Activated CD8-positive, alpha-beta memory T cell treated with anti-CD3 and anti-CD28 coated beads for 4 hours (primary cell): ENCODE results near the gene ADAMTS14.

ENCODE experiments used
- DNase-seq, 2 donors: peaks; one replicate each; pipeline ENCODE4 v3.0.0-alpha.2; 2020; ENCODE audit warnings: low read depth in 2 of 2

Gene ADAMTS14

GRCh38 chr10:70694418-70695141, 22.3 kb downstream of the ADAMTS14 start:
- no peak for DNase-seq

GRCh38 chr10:70695241-70696030, 23.1 kb downstream of the ADAMTS14 start:
- DNase-seq: no peak

GRCh38 chr10:70698211-70698610, 25.9 kb downstream of the ADAMTS14 start:
- DNase-seq: no peak

GRCh38 chr10:70699063-70699658, 26.9 kb downstream of the ADAMTS14 start:
- no peak for DNase-seq

GRCh38 chr10:70699659-70700174, 27.4 kb downstream of the ADAMTS14 start:
- DNase-seq: no peak

GRCh38 chr10:70702190-70702763, 30.0 kb downstream of the ADAMTS14 start:
- DNase-seq: no peak

GRCh38 chr10:70704211-70704610, 31.9 kb downstream of the ADAMTS14 start:
- DNase-seq: no peak

- no peak for DNase-seq
Observed at GRCh38 chr10:70705121-70705861, 33.0 kb downstream of the ADAMTS14 start.

- no peak for DNase-seq
Observed at GRCh38 chr10:70711177-70711576, 38.9 kb downstream of the ADAMTS14 start.

GRCh38 chr10:70711911-70712310, 39.6 kb downstream of the ADAMTS14 start:
- DNase-seq: no peak

GRCh38 chr10:70714245-70714644, 41.9 kb downstream of the ADAMTS14 start:
- no peak for DNase-seq

- DNase-seq: no peak
Observed at GRCh38 chr10:70714951-70715350, 42.6 kb downstream of the ADAMTS14 start.

- DNase-seq: no peak
Observed at GRCh38 chr10:70715853-70716795, 43.8 kb downstream of the ADAMTS14 start.

GRCh38 chr10:70722820-70723424, 50.6 kb downstream of the ADAMTS14 start:
- DNase-seq: no peak

GRCh38 chr10:70723771-70724170, 51.5 kb downstream of the ADAMTS14 start:
- DNase-seq: no peak

- no peak for DNase-seq
Observed at GRCh38 chr10:70726909-70727495, 54.7 kb downstream of the ADAMTS14 start.

- DNase-seq: no peak
Observed at GRCh38 chr10:70728328-70728727, 56.0 kb downstream of the ADAMTS14 start.

- DNase-seq: no peak
Observed at GRCh38 chr10:70729763-70730357, 57.6 kb downstream of the ADAMTS14 start.

- DNase-seq: no peak
Observed at GRCh38 chr10:70730955-70731354, 58.6 kb downstream of the ADAMTS14 start.
